K562 (cell line): Measurements from ENCODE around the gene PIP5KL1. TPM values are rescaled to one million over a fixed set of nuclear protein-coding genes. Genes with fewer than 3 reads are reported as not detected.

ENCODE experiments used
- ATF3 ChIP-seq, 2 experiments: fragments of 450-650 bp in 1 of 2; sonication (generic) in 1 of 2; formaldehyde crosslinking in 1 of 2; IDR thresholded peaks in 1 of 2; conservative IDR thresholded peaks in 1 of 2; 2 replicates each; pipeline versions ENCODE4 v1.6.1 to v1.8.1; 2016 to 2023; ENCODE audit warnings: mild to moderate bottlenecking in 2 of 2, moderate library complexity in 2 of 2, inconsistent platforms in 1 of 2, missing genetic modification reagents in 1 of 2
- CCNT2 ChIP-seq: IDR thresholded peaks from 2 replicates; pipeline ENCODE4 v1.6.1; 2011; ENCODE audit warnings: borderline replicate concordance, low read depth, mild to moderate bottlenecking, moderate library complexity, mixed read lengths, low read length; ENCODE audit not compliant: insufficient read length; ENCODE audit errors: extremely low read depth
- E2F4 ChIP-seq: sonication (generic); formaldehyde crosslinking; IDR thresholded peaks from 2 replicates; pipeline ENCODE4 v1.8.0; 2022; ENCODE audit warnings: mild to moderate bottlenecking, low read depth, missing genetic modification reagents
- GABPB1 ChIP-seq: sonication (generic); formaldehyde crosslinking; IDR thresholded peaks from 2 replicates; pipeline ENCODE4 v1.8.0; 2022; ENCODE audit warnings: mild to moderate bottlenecking, missing genetic modification reagents
- GABPB2 ChIP-seq: fragments of 250-450 bp; sonication (Bioruptor Pico); conservative IDR thresholded peaks from 2 replicates; pipeline ENCODE4 v1.5.1; 2021; ENCODE audit warnings: mild to moderate bottlenecking
- HDAC3 ChIP-seq: fragments of 450-650 bp; IDR thresholded peaks from 2 replicates; pipeline ENCODE4 v1.6.1; 2018; ENCODE audit warnings: borderline replicate concordance, mild to moderate bottlenecking, moderate library complexity; ENCODE audit not compliant: partially characterized antibody
- HNRNPL ChIP-seq: fragments of 200-400 bp; formaldehyde crosslinking; IDR thresholded peaks from 2 replicates; pipeline ENCODE4 v1.6.1; 2017; ENCODE audit warnings: low read depth, mild to moderate bottlenecking, low read length
- MEIS2 ChIP-seq: fragments of 450-650 bp; IDR thresholded peaks from 2 replicates; pipeline ENCODE4 v1.6.1; 2014; ENCODE audit warnings: mild to moderate bottlenecking; ENCODE audit not compliant: partially characterized antibody
- MITF ChIP-seq: IDR thresholded peaks from 2 replicates; pipeline ENCODE4 v1.6.1; 2014; ENCODE audit warnings: antibody characterized with exemption
- NR2F6 ChIP-seq: fragments of 450-650 bp; formaldehyde crosslinking; IDR thresholded peaks from 2 replicates; pipeline ENCODE4 v1.4.0; 2020; ENCODE audit warnings: mild to moderate bottlenecking
- RBM22 ChIP-seq: fragments of 200-400 bp; formaldehyde crosslinking; IDR thresholded peaks from 2 replicates; pipeline ENCODE4 v1.6.1; 2018; ENCODE audit warnings: low read length, low read depth; ENCODE audit not compliant: poor library complexity, severe bottlenecking
- RREB1 ChIP-seq: fragments of 250-450 bp; sonication (Bioruptor Pico); IDR thresholded peaks from 2 replicates; pipeline ENCODE4 v1.4.0; 2020
- SIRT6 ChIP-seq: IDR thresholded peaks from one replicate; pipeline ENCODE4 v1.6.1; 2012; ENCODE audit warnings: low read depth, mild to moderate bottlenecking, control low read depth, inconsistent platforms, low read length, moderate library complexity
- VEZF1 ChIP-seq: fragments of 200-800 bp; sonication (Bioruptor generic); IDR thresholded peaks from 2 replicates; pipeline ENCODE4 v1.6.1; 2017; ENCODE audit warnings: missing genetic modification characterization, missing compliant biosample characterization
- ZNF644 ChIP-seq: fragments of 200-800 bp; sonication (Bioruptor generic); IDR thresholded peaks from 2 replicates; pipeline ENCODE4 v1.6.1; 2016; ENCODE audit warnings: low read depth, missing genetic modification characterization, missing compliant biosample characterization
- polyA plus RNA-seq, 8 experiments: library from polyadenylated mRNA; depleted of rRNA in 4 of 8; stranded (reverse) in 5 of 8; unstranded in 3 of 8; fragments of >200 nt; fragmentation: Nextera tagmentation in 2 of 8; fragmentation: Illumina TruSeq in 1 of 8; extraction: Ambion mirVana in 2 of 8; extraction: Trizol in 1 of 8; gene quantifications; 2 replicates each; pipeline versions ENCODE4 v1.2.1 to v1.2.3, GENCODE V29; 2011 to 2014; ENCODE audit warnings: inconsistent platforms in 1 of 8, missing spikeins in 1 of 8
- total RNA-seq, 7 experiments: library from RNA; depleted of rRNA in 6 of 7; stranded (reverse); fragments of >200 nt in 6 of 7; fragmentation: Illumina TruSeq in 2 of 7; extraction: Trizol in 2 of 7; gene quantifications; 2 replicates each; pipeline versions ENCODE4 v1.2.1 to v1.2.3, GENCODE V29; 2011 to 2021; ENCODE audit warnings: low replicate concordance in 1 of 7

Gene PIP5KL1
- total and polyA plus RNA-seq, 9 of the 15 experiments (the other 6 are each of a cell fraction or from before 2014, with no cell fraction given): 0.18 to 4.8 (median 1.2) TPM

GRCh38 chr9:127931092-127931881 is 710 bp upstream of the PIP5KL1 start (continued):
- TF ChIP-seq VEZF1 (CRISPR knock-in tag) (peak; percentile 57; the same call in 1 of the 2 replicates), NR2F6 (CRISPR knock-in tag) (no peak), GABPB2 (CRISPR knock-in tag) (no peak), RBM22 (no peak), HNRNPL (no peak), MEIS2 (peak; percentile 53), ZNF644 (tag) (no peak), HDAC3 (no peak), GABPB1 (CRISPR knock-in tag) (no peak), E2F4 (peak; percentile 30; the same call in 1 of the 2 replicates), ATF3 (IDR thresholded peaks at IDR 0.05) (peak; percentile 95), ATF3 (CRISPR knock-in tag; conservative IDR thresholded peaks at IDR 0.05) (peak; percentile 78), SIRT6 (no peak), MITF (0 out of 2 replicates have a peak, but pooled peaks have one; percentile 13), CCNT2 (no peak), RREB1 (CRISPR knock-in tag) (no peak)
